Stimulated activated CD4-positive, alpha-beta T cell treated with anti-CD3 and anti-CD28 coated beads, TNF-alpha, amount 100 ng/mL, for 24 hours (primary cell): Measurements from ENCODE around the gene ZNF584.
"Not testable (repeated sequence)": the region's sequence is repeated elsewhere in the genome, so short reads cannot be mapped to it uniquely, and the experiment has no call there.

Experiments used
- DNase-seq, 3 experiments: peaks; one replicate each; pipeline ENCODE4 v3.0.0-alpha.2; 2020; ENCODE audit warnings: low read depth in 3 of 3

The ZNF584 gene

DNA sequence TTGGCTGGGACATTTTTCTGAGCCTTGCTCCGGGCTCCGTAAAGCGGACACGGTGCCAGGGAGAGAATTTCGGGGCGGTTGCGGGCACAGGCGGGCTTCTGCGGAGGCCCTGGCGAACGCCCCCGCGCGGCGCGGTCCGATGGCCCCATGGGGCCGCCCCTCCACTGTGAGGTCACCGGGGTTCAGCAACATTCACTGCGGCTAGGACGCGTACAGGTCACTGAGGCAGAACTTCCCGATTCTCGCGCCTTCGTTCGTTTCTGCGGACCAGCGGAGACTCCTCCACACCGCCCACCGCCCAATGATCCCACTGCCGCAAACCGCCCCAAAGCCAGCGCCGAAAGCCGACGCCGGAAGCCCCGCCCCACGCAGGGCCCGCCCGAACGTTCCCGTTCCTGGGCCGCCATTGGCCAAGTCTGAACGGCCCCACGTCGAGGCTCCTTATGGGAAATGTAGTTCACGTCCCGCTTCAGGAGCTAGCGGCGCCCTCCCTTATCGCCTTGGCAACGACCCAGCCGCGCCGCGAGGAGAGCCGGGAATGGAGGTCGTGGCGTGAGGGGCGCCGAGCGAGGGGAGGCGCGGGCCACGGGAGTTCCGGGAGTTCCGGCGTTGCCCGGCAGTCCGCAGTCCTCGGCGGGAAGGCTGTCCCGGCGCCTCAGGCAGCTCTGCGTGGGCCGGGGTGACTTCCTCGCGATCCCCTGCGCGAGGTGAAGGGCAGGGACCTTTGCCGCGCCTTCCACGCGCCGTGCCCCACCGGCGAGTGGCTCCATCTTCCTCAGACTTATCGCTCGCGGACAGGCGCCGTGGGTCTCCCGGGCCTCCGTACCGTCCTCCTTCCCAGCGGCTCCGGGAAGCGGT, at the start of gene ZNF584:
Gene ZNF584 (plus strand): TSS at position 498 of the 858 bp plus-strand sequence. CDS start 499 bp downstream, outside the sequence.
- peak; percentile 91 to 95 (median 91) for DNase-seq

DNA sequence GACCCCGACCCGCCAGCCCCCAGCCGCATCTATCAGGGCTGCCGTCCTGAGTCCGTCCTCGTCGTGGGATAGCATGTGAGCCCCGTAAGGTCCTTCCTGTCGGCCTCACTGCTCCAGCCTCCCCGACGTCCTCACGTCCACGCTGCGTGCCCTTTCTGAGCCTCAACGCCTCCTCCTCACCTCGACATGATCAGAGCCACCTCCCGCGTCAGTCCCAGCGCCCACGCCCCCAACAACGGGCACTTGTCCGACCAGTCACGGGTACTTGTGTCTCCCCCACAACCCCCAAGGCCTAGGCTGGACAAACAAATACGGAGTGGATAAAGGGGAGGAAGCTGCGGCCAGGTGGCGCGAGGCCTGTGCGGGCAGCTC, 46.6 kb upstream of the ZNF584 start:
- DNase-seq: peak in 2 of 3 experiments; percentile 21 to 62

DNA sequence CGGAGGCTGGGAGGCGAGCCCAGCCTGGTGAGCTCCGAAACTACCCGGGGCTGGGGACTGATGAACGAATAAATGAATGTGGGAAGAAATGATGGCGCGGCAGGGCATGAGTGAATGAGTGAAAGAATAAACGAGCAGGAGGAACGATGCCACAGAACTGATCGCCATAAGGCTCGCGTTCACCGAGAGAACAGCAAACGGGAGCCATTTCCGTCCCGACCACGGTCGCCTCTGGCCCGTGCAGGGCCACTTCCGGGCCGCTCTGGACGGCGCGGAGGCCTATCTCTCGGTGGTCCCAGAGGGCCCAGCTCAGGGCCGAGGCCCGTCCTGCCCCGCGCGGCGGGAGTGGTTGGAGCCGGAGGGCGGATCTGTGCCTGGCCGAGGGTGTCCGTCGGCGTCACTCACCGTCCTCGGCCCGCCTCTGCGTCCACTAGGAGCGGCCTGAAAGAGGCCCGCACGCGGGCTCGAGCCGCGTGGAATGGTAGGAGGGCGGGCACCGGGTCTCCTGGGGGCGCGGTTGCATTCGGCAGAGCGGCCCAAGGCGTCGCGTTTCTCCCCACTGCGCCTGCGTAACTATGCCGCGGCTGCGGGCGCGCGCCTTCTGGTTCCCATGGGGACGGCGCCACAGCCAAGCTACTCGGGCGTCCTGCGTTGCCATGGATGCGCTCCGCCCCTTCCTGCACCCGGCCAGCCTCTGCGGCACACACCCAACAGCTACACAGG, 46.0 kb upstream of the ZNF584 start, which contains the start of gene ZNF497:
Gene ZNF497 (minus strand): TSS at position 480 of the 723 bp plus-strand sequence. CDS start 5,116 bp downstream, outside the sequence.
- DNase-seq: peak; percentile 94 to 98 (median 97)

DNA sequence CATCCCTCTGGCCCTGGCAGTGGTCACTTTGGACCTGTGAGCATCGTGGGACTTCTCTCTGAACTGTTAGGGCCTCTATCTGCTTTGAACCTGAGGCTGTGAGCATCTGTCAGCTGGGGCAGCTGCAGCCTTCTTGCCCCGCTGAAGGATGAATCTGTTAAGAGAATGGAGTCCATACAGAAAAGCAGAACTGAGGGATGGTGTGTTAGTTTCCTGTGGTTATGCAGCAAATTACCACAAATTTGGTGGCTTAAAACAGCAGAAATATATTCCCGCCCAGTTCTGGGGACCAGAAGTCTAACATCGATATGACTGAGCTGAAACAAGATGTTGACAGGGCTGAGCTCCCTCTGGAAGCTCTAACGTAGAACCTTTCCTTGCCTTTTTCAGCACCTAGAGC, 44.3 kb upstream of the ZNF584 start:
- no peak for DNase-seq

DNA sequence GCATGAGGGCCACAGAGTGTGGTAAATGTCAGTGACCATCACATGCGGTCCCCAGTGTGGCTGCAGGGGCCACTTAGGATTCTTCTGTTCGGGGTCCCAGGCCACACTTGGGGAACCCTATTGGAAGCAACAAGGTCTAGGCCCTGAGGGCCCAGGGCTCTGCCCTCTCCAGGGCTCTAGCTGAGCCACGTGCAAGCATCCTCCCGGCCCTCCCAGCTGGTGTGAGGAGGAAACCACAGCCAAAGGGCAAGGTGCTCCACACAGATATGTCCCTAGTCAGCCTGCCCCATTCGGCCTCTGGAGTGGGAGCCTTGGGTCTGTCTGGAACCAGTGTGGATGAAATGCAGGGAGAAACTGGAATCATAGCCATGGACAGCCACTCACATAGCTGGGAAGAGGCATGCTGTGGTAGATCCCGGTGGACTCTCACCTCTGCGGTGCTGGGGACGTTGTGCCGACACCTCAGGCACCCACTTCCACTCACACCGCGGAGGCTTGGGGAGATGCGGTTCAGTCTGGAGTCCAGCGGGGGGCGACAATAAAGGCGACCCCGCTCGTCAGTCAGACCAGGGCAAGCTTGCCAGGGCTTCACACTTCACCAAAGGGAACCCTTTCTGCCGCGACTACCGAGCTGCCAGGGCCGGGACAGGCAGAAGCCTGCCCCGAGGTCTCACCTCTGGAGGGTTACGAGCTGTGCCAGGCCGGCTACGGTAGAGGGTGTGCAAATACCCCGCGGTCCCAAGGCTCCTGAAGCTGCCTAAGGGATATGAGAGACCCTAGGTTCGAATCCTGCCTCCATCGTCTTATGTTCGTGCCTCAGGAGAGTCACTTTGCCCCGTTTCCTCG, 41.6 kb upstream of the ZNF584 start:
- DNase-seq: no peak

DNA sequence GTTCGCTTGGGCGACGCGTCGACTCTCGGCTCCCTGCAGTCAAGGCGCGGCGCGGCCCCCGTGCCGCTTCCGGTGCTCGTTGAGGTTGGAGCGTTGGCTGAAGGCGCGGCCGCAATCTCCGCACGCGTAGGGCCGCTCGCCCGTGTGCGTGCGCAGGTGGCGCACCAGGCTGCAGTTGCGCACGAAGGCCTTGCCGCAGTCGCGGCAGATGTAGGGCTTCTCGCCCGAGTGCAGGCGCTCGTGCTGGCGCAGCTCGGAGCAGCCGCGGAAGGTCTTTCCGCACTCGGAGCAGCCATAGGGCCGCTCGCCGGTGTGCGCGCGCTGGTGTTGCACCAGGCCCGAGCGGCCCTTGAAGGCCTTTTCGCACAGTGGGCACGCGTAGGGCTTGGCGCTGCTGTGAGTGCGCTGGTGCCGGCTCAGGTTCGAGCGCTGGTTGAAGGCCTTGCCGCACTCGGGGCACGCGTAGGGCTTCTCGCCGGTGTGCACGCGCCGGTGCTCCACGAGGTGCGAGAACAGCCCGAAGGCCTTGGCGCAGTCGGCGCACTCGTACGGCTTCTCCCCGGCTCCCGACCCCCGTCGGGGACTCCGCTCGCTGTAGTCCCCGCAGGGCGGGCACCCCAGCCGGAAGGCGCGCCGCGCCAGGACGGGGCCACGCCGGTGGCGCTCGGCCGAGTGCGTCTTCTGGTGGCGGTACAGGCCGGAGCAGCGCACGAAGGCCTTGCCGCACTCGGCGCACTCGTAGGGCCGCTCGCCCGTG, 40.6 kb upstream of the ZNF584 start:
- no peak for DNase-seq

DNA sequence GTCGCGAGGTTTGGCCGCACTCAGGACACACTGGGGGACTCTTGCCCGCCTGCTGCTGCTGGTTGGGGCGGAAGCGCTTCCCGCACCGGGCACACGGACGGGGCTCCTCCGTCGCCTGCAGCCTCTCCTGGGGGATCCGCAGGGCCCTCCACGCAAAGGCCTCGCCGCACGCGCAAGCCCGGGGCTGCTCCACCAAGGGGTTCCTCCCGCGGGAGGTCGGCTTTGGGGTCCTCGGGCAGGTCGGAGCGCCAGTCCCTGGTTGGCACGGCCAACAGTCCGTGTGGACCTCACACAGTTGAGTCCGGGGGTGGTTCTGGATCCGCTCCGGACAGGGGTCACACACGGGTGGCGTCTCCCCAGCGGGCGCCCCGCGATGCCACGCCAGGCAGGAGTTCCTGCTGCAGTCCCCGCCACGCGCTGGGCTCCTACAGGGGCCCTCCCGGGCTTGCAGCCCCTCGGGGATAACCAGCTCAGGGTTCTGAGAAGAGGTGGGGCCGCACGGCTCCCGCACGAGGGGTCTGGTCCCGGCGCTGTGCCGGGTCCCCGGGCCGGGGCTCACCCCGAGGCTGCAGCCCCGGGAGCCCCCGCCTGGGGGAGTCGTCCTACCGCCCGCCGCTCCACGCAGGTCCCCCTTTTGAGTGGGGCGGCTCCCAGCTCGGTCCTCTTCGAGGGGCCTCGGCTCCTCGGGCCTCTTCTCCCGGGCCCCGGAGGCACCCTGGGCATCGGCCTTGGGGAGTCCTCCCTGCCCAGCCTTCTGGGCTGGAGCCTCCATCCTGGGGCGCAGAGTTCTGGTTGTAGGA, 39.7 kb upstream of the ZNF584 start:
- DNase-seq: no peak

DNA sequence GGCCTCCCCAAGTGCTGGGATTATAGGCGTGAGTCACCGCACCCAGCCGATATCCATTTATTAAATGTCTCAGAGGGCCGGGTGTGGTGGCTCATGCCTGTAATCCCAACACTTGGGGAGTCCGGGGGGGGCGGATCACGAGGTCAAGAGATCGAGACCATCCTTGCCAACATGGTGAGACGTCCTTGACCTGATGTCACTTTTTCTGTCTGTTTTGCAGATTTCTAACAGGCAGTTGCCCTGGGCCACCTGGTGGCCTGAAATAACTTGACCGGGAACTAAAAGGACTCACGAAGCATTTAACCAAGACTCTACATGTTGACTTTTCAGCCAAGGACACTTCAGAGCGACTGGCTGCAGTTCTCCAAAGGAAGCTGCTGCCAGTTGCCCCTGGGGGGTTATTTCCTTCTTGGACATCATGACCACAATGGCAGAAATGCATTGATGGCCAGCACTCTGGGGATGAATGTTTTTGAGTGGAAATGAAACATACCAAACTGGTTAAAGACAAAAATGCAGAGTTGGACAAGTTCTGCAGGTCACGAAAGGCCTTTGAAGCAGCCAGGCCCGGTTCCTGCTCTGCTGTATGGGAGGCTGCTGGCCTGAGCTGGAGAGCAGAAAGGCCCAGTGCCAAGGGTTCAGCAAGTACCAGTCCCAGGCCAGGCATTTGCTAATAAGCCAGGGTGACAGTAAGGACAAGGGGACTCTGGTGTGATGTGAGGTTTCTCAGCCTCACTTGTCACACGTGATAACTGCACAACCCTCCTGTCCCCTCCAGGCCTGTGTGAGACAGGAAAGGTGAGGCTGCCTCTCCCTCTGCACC, 35.9 kb upstream of the ZNF584 start:
- no peak for DNase-seq

DNA sequence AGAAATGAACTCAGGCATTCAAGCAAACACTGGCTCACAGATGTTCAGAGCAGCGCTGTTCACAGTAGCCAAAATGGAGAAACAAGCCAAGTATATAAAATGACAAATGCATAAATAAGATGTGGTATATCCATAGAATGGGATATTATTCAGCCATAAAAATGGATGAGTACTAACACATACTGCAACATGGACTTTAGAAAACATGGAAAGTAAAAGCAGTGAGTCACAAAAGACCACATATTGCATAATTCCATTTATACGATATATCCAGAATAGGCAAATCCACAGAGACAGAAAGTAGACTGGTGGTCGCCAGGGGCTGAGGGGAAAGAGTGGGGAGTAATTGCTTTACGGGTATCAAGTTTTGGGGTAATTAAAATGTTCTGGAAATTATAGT, 34.2 kb upstream of the ZNF584 start:
- DNase-seq: no peak

DNA sequence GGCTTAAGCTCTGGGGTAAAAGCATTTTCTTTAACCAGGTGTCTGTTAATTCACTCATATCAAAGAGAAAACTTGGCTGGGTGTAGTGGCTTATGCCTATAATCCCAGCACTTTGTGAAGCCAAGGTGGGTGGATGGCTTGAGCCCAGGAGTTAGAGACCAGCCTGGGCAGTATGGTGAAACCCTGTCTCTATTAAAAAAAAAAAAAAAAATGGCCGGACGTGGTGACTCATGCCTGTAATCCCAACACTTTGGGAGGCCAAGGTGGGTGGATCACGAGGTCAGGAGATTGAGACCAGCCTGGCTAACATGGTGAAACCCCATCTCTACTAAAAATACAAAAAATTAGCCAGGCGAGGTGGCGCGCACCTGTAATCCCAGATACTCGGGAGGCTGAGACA, 31.7 kb upstream of the ZNF584 start:
- DNase-seq: not testable (repeated sequence)

DNA sequence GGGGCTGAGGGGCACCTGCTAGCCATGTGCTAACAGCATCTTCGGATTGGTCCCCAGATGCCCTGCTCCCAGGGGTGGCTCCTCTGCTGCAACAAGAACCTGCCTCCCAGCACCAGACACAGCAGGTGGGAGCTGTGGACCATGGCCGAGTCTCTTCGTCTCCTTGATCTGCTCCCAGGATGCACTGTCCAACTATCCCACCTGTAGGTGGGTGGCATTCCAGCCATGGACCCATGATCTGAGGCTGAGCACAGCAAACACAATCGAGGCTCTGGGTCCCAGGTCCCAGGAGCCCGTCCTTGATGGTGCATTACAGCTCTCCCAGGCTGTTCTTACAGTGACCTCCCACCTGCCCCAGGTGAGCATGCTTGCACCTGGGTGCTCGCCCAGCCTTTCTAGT, 29.2 kb upstream of the ZNF584 start:
- no peak for DNase-seq

DNA sequence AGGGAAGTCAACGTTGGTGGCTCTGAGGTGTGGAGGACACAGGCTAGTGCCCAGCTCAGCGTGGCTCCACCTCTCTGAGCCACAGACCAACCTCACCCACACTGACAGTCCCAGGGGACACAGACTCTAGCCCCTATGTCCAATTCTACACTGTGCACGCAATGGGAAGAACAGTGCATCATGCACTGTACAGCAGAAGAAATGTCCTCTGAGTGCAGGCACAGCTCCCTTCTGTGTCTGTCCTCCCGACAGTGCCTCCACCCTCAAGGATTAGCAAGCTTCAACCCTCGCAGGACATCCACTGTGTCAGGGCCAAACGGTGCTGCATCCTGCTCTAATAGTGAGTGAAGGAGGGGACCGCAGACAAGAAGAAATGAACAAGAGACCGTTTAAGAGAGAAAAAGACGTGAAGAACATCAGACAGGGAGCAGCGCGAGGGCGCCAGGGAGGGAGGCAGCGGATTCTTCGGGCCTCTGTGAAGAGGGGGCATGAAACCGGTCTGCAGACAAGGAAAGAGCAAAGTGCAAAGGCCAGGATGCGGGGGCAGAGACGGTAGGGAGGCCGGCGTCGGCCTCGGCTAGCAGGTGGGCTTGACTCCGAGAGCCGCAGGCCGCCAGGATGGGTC, 28.3 kb upstream of the ZNF584 start:
- no peak for DNase-seq

DNA sequence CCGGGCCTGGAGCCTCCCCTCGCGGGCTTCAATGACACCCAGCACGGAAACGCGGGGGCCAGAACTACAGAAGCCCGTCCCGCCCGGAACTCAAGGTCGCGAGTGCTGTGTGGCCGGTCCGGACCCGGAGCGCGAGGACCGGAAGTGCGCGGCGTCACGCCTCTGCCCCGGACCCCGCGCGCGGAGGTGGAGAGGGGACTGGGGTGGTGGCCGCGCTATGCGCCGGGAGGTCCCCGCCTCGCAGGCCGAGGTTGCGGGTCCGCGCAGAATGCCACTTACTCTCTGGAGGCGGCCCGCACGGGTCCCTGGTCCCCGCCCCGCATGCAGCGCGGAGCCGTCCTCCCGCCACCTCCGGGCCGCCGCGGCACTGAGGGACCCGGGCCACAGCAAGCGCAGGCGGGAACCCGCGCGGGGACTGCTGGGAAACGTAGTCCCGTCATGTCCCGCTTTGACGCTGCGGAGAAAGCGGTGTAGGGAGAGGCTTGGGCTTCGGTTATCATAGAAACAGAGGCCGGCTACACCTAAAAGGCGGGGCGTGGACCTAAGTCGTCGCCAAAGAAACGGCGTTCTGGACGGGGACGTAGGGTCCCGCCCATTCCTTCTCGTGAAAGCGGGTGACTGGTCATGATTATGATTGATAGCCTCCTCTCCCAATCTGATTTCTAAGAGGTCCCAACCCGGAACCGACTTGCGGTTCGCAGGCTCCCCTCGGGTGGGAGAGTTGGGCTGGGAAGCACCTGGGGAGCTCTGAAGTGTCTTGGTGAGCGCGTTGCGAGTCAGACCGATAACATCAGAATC, 27.6 kb upstream of the ZNF584 start, which contains the start of gene ZNF837:
Gene ZNF837 (minus strand): TSS at position 369 of the 798 bp plus-strand sequence. CDS start 11,698 bp downstream, outside the sequence.
- DNase-seq: peak; percentile 96 to 97 (median 96)

DNA sequence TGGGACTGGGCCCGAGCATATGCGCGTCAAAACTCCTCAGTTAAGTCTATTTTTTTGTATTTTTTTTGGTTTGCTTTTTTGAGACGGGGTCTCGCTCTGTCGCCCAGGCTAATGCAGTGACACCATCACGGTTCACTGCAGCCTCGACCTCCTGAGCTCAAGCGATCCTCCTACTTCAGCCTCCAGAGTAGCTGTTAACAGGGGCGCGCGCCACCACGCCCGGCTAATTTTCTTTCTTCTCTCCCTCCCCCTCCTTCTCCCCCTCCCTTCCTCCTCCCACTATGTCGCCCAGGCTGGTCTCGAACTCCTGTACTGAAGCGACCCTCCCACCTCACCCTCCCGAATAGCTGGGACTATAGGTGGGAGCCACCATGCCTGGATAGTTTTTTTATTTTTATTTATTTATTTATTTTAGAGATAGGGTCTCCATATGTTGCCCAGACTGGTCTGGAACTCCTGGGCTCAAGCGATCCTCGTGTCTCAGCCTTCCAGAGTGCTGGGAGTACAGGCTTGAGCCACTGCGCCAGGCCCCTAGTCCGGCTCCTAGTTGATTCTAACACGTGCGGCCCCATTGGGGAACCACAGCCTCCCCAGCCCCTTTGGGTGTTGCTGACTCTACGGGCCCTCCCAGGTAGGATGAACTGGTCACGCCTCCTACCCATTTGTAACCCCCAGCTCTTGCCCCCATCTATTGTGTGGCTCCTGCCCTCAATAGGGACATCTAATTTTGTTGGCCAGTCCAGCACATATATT, 26.8 kb upstream of the ZNF584 start:
- no peak for DNase-seq

DNA sequence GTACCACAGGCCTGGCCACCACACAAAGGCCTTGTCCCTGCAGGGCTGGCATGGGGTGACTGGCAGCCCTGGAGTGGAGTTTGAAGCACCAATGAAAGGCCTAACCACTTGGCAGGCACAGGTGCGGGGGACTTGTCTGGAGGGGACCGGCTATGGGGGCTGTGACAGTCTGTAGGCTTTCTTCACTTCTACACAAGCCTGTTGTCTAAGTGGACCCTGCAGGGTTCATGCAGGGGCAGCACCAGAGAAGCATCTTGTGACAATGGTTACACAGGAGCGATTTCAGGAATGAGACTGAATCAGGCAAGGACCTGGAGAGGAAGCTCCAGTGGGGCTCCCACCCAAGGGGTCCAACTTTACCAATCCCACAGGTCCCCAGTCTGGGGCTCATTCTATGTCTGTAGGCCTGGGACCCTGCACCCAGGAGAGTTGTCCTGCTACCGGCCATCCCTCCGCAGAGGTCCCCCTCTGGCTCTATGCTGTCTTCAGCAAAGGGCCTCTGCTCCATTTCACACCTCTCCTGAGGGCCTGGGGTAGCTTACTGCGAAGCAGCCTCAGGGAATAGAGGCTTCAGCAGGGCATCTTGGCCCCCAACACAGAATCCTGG, 25.3 kb upstream of the ZNF584 start:
- no peak for DNase-seq

DNA sequence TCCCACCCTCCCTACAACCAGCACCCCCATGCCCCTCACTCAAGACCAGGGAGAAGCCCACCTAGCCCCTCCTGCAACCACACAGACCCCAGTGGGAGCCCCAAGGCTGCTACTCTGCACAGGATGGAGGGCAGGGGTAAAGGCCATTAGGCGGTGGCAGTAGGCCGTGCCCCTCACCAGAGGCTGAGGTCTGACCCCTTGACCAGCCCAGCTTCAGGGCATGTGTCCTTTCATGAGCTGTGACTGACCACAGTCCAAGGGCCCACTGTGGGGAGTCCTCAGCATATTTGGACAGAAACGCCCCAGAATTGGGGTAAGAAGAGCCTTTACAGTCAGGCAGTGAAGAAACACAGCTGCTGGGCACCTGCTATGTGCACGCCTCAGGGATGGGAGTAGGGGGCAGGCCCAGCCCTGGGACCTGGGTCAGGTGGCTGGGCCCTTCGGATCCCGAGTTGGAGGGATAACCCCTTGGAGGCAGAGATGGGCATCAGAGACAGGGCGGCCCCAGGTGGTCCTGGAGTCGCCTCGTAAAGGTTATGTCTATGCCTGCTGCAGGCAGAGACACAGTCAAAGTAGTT, 23.0 kb upstream of the ZNF584 start:
- DNase-seq: no peak
